Measurements from ENCODE around the gene SORCS3. TPM values are rescaled to one million over a fixed set of nuclear protein-coding genes. Genes with fewer than 3 reads are reported as not detected.

Gene SORCS3
- total RNA-seq, 1 experiment from 2014 or later = 0.04 TPM

DNA sequence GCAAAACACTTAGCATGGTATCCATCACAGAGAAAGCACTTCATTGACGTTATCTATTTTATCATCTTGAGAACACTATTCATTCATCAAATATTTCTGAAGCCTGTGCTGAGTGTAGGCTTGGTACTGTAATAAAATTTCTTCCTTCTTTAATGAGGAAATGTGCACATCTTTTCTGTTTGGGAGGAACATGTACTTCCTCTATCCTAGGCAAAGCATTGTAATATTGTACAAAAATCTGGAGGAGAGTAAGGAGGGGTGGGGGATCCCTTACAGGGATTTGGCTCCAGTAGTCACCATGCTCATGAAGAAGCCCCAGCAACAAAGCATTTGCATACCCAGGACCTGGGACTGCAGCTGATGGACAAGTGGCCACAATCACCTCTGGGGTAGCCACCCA, 39.9 kb upstream of the SORCS3 start:
- Mint-ChIP-seq H3K9me3 (no peaks in the 10 kb centered on the region), H3K4me3 (no peak overlapping the region), H3K36me3 (ENCODE audit: insufficient read depth in 1 of 3, low read depth in 3 of 3) (no peaks in the 10 kb centered on the region), H3K27ac (no peak overlapping the region), H3K4me1 (peaks cover 4 to 8% of the 10 kb centered on the region in 2 experiments), H3K27me3 (ENCODE audit: low read depth) (no peaks in the 10 kb centered on the region)
- Histone ChIP-seq H3K56ac (ENCODE audit: insufficient read length, low read depth, low read length) (no peak overlapping the region), H4K5ac (ENCODE audit: insufficient read length, low read depth, low read length) (no peak overlapping the region), H3K18ac (ENCODE audit: insufficient read length, low read depth, low read length) (no peak overlapping the region), H2BK120ac (ENCODE audit: low read depth, low read length, poor library complexity, severe bottlenecking) (no peak overlapping the region), H3T11ph (ENCODE audit: low read length) (no peak overlapping the region), H3K27ac (ENCODE audit: insufficient read length, low read depth, low read length) (no peak overlapping the region), H3K4me1 (ENCODE audit: insufficient read depth, low read length) (no peaks in the 10 kb centered on the region; the same call in 1 of the 2 replicates), H2BK15ac (ENCODE audit: low read depth, low read length) (no peak overlapping the region), H3K4ac (ENCODE audit: low read depth, low read length) (no peak overlapping the region), H3K14ac (ENCODE audit: insufficient read depth, low read length) (no peak overlapping the region), H2BK20ac (ENCODE audit: low read depth, low read length, poor library complexity, severe bottlenecking) (no peak overlapping the region), H3K23me2 (ENCODE audit: insufficient read length, low read depth, low read length, poor library complexity, severe bottlenecking) (no peaks in the 10 kb centered on the region), H2AK5ac (ENCODE audit: insufficient read length, low read length) (no peak overlapping the region), H3K27me3 (ENCODE audit: insufficient read depth, low read length) (no peaks in the 10 kb centered on the region), H2AFZ (ENCODE audit: low read length) (no peak overlapping the region), H3K9ac (ENCODE audit: extremely low read depth, insufficient read length, low read length) (no peak overlapping the region), H3K79me1 (ENCODE audit: insufficient read depth, low read depth, low read length, poor library complexity, severe bottlenecking) (no peaks in the 10 kb centered on the region), H3K79me2 (ENCODE audit: insufficient read depth, low read length) (no peaks in the 10 kb centered on the region), H2BK5ac (ENCODE audit: insufficient read length, low read length) (no peak overlapping the region), H4K91ac (ENCODE audit: insufficient read length, low read depth, low read length) (no peak overlapping the region), H4K20me1 (ENCODE audit: control insufficient read depth, insufficient read depth, insufficient read length) (no peaks in the 10 kb centered on the region), H3K23ac (ENCODE audit: insufficient read length, low read depth, low read length) (no peak overlapping the region), H2BK12ac (ENCODE audit: insufficient read length, low read depth, low read length) (no peak overlapping the region), H3K9me3 (ENCODE audit: control insufficient read depth, low read depth, low read length) (no peaks in the 10 kb centered on the region), H3K4me2 (ENCODE audit: insufficient read depth, insufficient read length, low read length) (no peak overlapping the region), H4K8ac (replicated peaks; ENCODE audit: insufficient read length, low read depth, low read length) (no peak overlapping the region)
- WGBS (ENCODE audit: extremely low coverage, insufficient read length, low lambda C conversion rate) = no CpG with 5 or more reads among the region's 1 CpG
- TF ChIP-seq, protein P1, sequence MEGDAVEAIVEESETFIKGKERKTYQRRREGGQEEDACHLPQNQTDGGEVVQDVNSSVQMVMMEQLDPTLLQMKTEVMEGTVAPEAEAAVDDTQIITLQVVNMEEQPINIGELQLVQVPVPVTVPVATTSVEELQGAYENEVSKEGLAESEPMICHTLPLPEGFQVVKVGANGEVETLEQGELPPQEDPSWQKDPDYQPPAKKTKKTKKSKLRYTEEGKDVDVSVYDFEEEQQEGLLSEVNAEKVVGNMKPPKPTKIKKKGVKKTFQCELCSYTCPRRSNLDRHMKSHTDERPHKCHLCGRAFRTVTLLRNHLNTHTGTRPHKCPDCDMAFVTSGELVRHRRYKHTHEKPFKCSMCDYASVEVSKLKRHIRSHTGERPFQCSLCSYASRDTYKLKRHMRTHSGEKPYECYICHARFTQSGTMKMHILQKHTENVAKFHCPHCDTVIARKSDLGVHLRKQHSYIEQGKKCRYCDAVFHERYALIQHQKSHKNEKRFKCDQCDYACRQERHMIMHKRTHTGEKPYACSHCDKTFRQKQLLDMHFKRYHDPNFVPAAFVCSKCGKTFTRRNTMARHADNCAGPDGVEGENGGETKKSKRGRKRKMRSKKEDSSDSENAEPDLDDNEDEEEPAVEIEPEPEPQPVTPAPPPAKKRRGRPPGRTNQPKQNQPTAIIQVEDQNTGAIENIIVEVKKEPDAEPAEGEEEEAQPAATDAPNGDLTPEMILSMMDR (conservative IDR thresholded peaks at IDR 0.05) = no peak
- DNase-seq = no peak

All from H9 (cell line).